GM19025 (cell line): ENCODE measurements around the gene FUT1.
A peak's percentile ranks its signal among the peaks of the same experiment; 100 is the strongest.

Experiments used
- ATAC-seq: cut with Tn5 transposase; IDR thresholded peaks from one replicate; pipeline ENCODE4 v1.9.1; 2021; ENCODE audit warnings: mild to moderate bottlenecking, low read depth, moderate library complexity; ENCODE audit not compliant: unreplicated experiment

The FUT1 gene

DNA sequence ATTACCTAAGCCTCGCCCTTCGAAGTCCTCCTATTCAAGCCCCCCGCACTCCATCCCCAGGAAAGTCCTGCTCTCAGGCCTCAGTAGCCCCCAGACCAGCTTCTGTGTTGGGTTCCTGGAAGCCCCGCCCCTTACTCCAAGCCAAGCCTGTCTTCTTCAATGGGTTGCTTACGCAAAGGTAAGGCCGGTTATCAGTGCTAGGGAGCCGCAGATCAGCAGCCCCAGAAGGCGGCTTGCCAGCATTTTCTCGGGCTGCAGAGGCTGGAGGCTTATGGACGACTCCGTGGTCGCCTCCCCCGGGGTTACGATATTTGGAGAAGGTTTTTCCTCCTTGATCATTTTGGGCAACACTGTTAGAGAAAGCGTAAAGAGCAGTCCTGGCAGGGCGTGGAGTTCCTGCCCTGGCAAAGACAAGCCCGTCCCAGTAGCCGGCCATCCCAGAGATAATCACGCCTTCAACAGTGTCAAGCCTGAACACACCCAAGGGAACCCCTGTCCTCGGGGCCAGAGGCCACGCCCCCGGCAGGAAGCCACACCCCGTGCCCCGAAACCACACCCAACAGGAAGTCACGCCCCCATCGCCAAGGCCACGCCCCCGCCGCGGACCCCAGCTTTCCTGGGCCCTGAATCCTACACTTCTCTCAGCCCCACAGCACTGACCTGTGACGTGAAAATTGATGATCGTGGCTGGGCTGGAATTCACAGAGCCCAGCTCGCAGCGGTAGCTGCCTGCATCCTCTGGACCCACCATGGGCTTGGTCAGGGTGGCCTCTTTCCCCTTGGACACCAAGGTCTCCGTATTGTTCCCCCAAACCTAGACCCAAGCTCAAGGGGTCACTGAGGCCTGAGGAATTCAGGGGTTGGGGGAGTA is 11.1 kb downstream of the FUT1 start:
- ATAC-seq: no peak

DNA sequence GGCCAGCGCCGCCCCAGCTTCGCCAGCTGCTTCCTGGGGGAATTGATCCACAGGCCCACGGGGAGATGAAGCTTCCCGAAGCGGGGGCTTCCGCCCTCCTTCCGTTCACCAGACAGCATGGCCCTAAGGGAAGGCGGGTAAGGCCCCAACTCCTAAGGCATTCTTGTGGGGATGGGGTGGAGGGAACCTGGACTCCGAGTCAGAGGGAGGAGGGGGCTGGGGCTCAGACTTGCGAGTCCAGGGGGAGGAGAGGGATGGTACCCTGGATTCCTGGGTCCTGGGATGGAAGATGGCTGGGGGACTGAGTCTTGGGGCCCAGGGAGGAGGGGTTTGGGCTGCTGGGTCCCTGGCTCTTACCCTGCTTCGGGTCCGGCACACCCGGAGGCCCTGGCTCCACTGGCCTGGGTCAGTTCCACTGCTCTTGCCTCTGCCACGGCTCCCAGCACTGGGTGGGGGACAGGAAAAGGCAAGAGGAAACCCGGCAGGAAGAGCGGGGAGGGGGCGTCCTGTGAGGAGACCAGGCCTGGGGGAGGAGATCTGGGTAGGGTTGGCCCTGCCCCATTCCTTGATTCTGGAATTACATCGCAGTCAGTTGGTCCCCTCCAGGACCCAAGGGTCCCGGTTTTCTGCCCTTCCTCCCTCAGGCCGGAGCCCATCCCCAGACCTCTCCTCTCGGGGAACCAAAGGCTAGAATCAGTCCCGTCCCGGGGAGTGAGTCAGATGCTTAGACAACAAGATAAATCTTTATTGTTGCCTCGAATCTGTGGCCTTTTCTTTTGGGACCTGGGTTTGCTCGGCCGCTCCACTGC is 12.1 kb downstream of the FUT1 start, which contains the start of gene RASIP1:
Gene RASIP1, minus strand, starts transcription at position 447 of the 809 bp plus-strand sequence. Its CDS starts 328 bp downstream, at position 119.
- no peak for ATAC-seq

DNA sequence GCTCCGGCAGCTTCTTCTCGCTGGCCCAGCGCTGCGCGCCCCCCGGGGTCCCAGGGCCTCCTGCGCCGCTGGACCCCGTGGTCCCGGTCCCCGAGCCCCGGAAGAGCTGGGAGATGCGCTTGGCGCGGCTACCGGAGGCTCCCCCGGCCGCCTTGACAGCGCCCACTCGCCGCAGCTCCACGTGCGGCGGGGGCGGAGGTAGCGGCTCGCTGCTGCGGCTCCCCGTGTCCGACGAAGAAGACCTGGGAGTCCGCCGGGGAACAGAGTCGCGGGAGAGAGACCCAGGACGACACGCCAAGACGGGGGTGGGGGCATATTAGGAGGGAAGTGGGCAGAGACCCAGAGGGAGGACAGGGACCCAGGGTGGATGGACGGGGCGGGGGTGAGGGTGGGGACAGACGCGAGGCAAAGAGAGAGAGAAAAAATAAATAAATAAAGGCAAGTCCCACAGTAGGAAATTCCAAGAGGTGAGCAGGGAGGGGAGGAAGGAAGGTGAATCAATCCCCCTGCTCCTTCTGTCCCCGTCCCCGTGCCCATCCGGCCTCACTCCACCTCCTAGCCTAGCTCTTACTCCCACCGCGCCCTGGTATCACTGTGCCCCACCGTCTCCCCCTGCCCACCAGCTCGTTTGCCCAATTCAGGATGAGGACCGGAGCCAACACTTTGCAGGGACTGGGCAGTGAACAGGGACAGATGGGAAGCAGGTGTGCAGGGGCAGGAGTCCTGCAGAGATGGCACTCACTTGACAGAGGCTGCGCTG is 12.9 kb downstream of the FUT1 start:
- ATAC-seq: no peak

DNA sequence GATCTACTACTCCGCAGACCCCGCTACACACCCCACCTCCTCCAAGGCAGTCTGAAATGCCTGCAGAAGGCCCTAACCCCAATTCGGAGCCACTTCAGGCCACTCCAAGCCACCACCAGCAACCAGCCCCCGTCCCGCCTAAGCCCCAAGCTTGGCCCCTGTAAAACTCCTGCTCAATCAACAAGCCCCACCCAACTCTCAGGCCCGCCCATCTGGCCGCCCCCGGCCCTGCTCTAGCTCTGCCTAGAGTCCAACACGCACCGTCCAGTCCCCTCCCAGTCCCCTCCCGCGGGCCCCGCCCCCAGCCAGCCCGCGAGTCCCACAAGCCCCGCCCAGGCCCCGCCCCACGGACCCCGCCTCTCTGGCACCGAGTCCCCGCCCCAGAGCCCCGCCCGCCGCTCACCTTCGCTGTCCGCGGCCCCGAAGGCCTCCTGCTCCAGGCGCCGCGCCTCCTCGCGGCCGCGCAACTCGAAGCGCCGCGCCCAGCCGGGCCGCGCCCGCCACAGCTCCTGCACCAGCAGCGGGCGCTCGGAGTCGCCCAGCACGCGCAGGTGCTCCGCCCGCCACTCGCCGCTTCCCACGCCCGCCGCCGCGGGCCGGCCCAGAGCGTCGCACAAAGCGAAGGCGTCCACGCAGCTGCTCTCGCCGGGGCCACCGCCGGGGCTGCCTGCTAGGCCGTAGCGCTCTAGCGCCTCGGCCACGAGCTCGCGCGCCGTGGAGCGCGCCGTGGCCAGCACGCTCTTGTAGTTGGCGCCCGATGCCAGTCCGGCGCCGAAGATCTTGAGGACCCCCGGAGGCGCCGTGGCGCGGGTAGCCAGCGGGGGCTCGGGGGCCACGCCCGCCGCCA is 13.7 kb downstream of the FUT1 start:
- ATAC-seq: peak; percentile 85

DNA sequence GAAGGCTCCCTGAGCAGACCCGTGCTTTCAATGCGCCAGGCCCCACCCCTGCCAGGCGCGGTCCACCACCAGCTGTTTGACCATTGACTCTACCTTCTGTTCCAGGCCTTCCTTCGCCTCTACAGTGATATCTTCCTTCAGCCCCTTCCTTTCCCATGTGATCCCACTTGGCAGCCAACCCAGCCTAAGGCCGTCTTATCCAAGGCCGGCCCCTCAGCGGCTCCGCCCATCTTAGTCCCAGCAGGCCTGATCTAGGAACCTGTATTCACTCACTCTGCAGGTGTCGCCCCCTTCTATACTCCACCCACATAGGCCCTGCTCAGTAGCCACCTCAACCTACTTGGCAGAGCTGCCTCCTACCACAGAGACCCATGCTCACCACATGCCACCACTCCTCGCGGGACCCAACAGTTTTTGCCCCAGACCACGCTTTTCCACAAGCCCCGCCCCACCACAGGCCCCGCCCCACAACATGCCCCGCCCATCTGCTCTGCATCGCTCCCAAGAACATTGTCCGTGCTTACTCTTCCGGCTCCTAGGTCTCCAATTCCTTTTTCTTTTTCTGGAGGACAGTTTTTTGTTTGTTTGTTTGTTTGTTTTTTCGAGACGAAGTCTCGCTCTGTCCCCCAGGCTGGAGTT is 15.0 kb downstream of the FUT1 start:
- ATAC-seq: no peak

DNA sequence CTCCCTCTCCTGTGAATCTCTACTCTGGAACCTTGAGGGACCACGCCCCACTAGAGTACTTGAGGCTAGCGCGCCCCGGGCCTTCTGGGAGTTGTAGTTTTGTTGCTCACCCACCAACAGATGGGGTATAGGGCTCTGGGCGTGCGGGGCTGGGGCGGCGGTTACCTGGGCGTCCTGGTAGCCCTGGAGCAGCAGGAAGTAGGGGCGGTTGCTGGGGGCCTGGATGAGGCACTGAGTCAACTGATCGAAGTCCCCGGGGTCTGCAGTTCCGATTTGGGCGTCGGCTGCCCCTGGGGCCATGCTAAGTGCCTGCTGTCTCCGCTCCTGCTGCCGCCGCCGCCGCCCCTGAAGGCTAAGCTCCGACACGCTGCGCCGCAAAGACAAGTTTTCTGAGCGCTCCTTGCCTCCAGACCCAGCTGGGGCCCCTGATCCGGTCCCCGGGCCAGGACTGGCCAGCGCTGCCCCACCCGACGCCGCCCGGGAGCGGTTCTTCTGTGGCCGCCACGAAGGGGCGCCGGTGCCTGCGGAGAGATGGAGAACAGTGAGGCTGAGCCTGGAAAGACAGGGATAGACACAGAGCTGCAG is 17.3 kb downstream of the FUT1 start:
- ATAC-seq: no peak

DNA sequence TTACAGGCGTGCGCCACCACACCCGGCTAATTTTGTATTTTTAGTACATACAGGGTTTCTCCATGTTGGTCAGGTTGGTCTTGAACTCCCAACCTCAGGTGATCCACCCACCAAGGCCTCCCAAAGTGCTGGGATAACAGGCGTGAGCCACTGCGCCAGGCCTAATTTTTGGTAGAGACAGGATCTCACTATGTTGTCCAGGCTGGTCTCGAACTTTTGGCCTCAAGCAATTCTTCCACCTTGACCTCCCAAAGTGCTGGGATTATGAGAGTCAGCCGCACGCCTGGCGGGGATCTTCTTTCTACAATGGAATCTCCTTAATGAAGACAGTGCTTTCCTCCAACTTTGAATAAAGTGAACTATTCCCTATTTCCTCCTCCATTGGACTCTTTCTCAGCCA is 17.8 kb downstream of the FUT1 start:
- ATAC-seq: no peak

DNA sequence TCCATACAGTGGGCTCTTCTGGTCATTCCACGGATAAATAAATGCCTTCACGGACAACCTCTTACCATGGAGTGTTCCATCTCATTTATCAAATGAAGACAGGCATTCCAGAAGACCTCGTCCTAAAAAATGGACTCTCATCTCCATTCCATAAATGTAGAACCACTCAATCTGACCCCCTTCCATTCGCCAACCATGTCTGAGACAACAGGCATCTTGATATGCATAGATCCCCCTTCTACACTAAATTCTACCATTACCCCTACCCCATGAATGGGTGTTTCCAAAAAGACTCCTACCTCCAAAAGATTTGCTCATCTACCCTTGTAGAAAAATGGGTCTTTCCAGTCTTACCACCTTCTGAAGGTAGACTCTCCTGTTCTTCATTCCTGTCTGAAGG is 21.0 kb downstream of the FUT1 start:
- ATAC-seq: no peak

DNA sequence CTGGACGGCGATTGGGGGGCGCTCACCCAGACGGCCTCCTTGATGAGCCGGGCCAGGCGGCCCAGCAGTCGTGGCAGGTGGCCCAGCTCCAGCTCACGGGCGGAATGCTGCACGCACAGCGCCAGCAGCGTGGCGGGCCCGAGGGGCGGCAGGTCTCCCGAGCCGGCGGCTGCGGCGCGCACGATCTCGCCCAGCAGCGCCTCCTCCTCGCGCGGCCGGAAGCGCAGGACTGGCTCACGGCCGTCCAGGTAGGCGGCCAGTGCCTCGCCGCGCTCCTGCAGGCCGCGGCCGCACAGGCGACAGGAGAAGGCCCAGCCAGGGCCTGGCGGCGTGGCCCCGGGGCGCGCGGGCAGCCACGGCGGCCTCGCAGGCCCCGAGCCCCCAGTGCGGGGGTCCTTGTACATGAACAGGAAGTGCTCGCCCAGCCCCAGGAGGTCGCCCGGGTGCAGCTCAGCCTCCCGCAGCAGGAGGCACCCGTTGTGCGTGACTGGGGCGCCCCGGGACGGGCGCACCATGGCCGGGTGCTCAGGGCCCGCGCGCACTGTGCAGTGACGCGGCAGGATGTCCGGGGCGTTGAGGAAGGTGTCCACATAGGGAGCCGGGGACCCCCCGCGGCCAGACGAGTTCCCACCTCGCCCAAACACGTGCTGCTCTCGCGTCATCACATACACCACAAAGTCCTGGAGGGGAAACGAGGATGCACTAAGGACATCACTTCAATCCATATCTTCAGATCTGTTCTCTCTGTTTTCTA is 23.4 kb downstream of the FUT1 start:
- ATAC-seq: no peak

DNA sequence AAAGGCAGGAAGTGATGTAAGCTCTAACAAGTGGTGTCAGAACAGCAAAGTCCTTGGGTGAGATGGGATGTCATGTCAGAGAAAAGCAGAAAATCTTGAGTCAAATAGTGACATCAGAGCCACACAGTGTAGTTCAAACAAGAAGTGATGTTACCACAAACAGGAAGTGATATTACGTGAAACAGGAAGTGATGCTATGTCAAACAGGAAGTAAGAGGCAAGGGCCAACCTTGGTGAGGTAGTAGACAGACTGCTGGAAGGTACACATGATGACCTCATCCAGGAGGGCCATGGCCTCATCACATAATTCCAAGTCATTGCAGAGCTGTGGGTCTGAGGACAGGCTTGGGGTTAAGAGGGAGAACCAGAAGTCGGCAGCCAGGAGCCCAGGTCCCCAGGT is 25.9 kb downstream of the FUT1 start:
- ATAC-seq: no peak

DNA sequence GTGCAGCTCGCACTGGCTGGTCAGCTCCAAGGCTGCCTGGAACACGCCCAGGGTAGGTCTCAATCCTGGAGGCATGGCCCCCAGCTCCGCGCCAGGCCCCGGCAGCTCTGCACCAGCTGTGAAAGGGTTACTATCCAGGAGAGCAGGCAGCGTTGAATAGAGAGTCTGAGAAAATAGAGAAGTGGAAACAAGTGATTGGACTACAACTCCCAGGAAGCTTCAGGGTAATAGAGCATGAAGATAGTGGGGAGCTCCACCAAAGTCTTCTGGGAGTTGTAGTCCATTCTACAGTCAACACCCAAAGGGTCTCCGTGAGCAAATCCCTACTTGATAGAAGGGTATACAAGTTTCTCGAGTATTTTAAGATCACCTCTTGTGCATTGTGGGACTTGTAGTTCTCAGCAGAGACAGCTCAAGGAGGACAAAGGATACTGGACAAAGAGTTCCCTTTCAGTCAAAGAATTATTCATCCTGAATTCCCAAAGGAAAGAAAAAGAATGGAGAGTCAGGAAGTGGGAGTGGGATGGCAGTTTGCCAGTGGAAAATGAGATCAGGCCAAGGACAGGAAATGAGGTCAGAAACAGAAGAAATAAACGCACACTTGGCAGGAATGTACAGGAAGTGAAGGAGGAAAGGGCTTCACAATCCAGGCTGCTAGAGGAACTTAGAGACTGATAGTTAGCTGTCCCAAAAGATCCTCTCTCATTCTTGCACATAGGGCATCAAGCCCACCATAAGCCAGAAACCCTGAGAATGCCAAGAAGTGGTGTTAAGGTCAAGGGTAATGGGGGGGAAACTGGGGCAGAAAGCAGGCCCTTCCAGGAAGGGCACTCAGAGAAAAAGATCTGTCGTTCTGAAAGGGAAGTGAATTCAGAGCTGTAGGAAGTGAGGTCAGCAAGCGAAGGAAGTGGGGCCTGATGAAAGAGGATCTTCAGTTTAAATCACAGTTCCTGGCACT is 27.4 kb downstream of the FUT1 start:
- ATAC-seq: no peak

DNA sequence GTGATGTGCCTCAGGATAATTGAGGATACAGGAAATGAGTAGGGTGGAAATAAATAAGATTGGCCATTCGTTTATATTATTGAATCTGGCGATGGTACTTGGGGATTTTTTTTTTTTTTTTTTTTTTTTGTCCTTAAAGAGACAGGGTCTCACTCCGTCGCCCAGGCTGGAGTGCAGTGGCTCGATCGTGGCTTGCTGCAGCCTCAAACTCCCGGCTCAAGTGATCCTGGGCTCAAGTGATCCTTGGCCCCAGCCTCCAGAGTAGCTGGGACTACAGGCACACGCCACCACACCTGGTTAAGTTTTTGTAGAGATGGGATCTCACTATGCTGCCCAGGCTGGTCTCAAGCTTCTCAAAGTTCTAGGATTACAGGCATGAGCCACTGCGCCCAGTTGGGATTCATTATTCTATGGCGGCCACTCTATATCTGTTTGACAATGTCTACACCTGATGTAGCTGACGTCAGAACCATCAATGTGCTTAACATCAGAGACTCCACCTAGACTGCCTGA is 30.2 kb downstream of the FUT1 start:
- no peak for ATAC-seq

DNA sequence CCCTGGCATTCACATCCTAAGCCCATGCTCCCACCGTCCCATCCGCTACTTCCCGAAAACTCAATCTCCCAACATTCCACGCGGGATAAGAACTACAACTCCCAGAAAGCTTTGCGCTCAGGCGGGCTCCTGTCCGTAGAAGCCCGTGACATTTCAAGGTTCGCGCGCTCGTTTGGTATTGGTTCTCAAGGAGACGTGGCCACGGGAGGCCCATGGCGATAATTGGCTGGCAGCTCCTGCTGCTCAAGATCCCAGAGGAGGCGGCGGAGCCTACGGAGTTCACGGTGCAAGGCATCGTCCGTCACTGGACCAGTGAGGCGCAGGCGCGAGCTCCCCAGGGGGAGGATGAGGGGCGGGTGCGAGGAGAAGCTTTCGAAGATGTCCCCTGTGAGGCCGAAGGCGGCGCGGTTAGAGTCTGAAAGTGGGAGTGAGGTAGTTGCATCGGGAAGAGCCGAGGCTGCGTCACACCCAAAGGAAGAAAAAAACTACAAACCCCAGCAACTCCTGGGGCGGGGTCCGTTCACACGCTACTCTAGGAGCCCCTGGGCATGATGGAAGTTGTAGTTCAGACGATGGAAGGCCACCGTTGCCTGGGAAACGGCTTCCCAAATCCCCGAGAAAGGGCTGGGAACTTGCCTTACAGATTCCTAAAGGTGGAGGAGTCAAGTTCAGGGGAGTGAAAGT is 31.7 kb downstream of the FUT1 start:
- peak; percentile 84 for ATAC-seq

DNA sequence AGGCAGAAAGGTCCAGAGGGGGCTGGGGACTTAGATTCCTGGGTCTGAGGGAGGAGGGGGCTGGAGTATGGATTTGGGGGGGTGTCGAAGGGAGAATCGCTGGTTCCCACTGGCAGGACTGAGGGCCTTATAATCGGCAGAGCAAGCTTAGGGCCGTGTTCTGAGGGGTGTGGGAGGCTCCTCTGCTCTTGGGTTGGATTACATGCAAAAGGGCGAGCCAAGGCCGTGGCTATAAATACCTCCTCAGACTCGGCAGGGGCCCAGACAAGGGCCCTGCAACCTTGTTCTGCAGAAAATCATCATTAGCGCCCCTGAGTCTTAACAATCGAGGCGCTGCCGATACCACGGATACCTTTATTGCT is 32.2 kb downstream of the FUT1 start:
- ATAC-seq: no peak

DNA sequence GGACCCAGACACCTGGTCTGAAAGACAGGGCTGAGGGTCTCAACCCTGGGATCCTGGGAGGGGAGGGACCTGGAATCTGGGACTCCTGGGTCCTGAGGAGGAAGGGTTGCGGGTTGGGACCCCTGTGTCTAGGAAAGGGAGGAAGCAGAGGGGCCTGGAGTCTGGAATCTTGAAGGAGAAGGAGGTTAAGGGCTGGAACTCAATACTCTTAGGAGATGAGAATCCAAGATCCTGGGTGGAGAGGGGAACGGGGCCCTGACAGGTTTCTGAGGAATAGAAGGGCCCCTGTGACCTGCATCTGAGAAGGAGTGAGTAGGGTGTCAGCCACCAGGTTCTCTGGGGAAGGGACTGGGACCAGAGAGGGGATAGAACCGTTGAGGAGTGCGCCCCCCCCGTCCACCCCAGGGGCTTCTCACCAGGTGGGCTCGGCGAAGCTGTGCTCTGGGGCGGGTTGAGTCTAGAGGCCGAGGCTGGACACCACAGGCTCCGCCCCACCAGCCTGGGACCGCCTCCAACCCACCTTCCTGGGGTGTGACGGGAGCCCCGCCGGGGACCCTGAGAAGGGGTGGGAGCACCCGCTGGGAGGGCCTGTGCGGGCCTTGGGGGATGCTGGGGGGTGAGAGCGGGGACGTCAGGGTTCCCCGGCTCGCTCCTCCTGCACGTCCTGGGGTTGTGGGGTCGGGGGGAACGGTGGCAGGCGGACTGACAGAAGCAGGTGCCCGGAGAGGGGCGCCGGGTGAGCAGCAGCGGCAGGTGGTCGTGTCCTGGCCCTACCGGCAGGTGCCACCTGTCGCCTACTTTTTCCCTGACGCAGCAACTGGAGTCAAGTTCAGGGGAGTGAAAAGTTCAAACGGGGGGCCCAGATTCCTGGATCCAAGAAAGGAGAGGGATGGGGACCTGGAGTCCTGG is 32.9 kb downstream of the FUT1 start, which contains the start of gene MAMSTR:
Gene MAMSTR, minus strand, starts transcription at position 463 of the 909 bp plus-strand sequence. CDS start 694 bp downstream, outside the sequence.
- ATAC-seq: no peak
